Epithelial cell of umbilical artery (primary cell): ENCODE measurements around the gene AP3B1. TPM values are rescaled to one million over a fixed set of nuclear protein-coding genes. Genes with fewer than 3 reads are reported as not detected.

Experiments
- total RNA-seq: library from RNA; depleted of rRNA; stranded (reverse); fragments of >200 nt; gene quantifications from 2 replicates; pipeline ENCODE4 v1.2.3, GENCODE V29; 2014

The AP3B1 gene
- total RNA-seq, result 39.1 and 48.4 TPM in 2 replicates

GRCh38 chr5:78294248-78295034 is at the start of gene AP3B1:
AP3B1 (minus strand) TSS chr5:78294698; CDS start chr5:78294579, 119 bp downstream.

Other genes starting within 250 kb of the AP3B1 start
- gene SCAMP1, start 65.9 kb upstream of the AP3B1 start, total RNA-seq, result 58.8 and 78.1 TPM in 2 replicates